DMS114 treated with DMSO at 0.1 percent for 48 hours (cell line): Measurements from ENCODE around the gene TPT1.
"Not testable (repeated sequence)": the region's sequence is repeated elsewhere in the genome, so short reads cannot be mapped to it uniquely, and the experiment has no call there.

ENCODE experiments used
- DNase-seq: peaks from one replicate; lab custom pipeline; 2025; ENCODE audit not compliant: unreplicated experiment; lab: John Stamatoyannopoulos, UW

TPT1 gene

GRCh38 chr13:45341034-45341798 lies at the start of gene TPT1:
Gene TPT1 (minus strand): TSS chr13:45341183. CDS start chr13:45341069, 114 bp downstream.
- DNase-seq: peak; percentile 86

- not testable (repeated sequence) for DNase-seq
Observed at GRCh38 chr13:45390348-45390747, 49.4 kb upstream of the TPT1 start.

DNA sequence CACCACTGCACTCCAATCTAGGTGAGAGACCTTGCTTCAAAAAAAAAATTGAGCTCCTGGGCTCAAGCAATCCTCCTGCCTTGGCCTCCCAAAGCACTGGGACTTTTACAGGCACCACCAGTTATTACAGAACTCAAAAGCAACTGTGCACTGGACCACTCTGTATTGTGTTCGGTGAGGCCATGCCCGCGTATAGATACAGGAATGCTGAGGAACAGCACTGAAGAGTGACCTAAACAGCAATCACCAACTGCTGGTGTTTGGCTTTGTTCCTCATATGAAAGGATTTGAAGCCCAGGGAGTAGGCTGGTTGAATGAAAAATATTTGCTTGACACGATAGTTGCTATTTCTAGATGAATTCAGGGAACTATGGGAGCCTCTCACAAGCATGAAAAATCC lies 47.7 kb upstream of the TPT1 start:
- no peak for DNase-seq

GRCh38 chr13:45386892-45387575 lies 46.1 kb upstream of the TPT1 start:
- not testable (repeated sequence) for DNase-seq

GRCh38 chr13:45385907-45386553 lies 45.0 kb upstream of the TPT1 start:
- no peak for DNase-seq

DNA sequence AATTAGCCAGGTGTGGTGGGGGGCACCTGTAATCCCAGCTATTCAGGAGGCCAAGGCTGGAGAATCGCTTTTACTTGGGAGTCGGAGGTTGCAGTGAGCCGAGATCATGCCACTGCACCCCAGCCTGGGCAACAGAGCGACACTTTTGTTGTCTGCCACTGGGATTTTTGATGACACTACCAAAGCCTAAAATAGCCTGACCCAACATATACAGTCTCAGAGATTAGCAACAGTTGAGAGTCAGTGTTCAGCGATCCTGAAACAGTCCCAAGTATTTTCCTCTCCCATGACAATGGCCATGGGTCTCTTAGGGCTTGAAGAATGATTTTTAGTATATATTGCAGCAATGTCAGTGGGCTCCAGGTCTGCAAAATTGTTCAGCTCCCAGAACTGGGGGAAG lies 44.3 kb upstream of the TPT1 start:
- DNase-seq: no peak

DNA sequence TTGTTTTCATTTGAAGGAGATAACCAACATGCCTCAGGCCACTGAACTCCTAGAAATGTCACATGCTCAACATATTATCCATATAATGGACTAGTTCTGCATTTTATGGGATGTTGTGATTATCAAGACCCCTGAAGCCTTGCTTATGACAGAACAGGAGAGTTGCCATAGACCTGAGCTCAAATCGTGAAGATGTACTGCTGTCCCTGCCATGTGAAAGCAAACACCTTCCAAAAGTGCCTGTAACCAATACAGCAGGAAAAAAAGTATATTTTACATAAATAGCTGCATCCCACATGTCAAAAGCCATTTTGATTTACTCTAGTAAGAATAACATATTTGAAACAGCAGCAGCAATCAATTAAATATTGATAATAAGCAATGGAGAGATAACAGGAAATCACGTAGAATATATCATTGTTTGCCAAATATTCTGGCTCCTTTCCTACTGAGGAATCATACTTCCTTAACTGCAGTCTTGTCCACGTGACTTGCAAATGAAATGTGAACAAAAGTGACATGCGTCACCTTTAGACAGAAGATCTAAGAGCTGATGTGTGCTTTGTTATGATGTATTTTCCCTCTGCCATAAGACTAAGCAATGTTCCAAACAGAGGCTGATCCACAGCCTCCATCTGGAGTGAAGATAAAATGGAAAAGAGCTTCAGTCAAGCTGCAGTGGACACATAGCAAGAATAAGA lies 43.6 kb upstream of the TPT1 start:
- DNase-seq: no peak

DNA sequence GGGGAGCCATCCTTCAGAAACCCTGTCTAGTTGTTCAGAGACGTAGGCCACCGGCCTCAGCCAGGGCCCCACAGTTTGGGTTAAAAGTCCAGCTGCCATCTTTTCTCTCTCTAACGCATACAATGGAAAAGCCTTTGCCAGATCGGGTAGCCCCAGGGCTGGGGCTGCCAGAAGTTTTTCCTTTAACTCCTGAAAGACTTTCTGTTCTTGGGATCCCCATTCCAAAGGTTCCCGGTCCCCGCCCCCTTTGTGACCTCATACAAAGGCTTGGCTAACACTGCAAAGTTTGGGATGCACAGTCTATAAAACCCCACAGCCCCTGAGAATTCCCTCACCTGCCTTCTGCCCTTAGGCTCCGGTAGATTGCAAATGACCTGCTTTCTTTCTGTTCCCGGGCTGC lies 41.8 kb upstream of the TPT1 start:
- not testable (repeated sequence) for DNase-seq

DNA sequence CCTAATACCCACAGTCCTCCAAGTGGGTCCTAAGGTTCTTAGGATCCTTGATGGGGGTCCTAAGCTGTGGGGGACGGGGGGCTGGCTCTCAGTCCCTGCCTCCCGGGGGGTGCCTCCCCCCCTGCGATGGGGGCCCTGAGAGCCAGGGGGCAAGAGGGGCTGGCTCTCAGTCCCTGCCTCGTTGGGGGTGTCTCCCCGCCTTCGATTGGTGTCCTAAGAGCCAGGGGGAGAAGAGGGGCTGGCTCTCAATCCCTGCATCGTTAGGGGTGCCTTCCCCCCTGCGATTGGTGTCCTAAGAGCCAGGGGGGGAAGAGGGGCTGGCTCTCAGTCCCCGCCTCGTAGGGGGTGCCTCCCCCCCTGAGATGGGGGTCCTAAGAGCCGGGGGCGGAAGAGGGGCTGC lies 40.2 kb upstream of the TPT1 start:
- no peak for DNase-seq

DNA sequence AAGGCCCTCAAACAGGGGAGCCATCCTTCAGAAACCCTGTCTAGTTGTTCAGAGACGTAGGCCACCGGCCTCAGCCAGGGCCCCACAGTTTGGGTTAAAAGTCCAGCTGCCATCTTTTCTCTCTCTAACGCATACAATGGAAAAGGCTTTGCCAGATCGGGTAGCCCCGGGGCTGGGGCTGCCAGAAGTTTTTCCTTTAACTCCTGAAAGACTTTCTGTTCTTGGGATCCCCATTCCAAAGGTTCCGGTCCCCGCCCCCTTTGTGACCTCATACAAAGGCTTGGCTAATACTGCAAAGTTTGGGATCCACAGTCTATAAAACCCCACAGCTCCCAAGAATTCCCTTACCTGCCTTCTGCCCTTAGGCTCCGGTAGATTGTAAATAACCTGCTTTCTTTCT lies 39.7 kb upstream of the TPT1 start:
- not testable (repeated sequence) for DNase-seq

DNA sequence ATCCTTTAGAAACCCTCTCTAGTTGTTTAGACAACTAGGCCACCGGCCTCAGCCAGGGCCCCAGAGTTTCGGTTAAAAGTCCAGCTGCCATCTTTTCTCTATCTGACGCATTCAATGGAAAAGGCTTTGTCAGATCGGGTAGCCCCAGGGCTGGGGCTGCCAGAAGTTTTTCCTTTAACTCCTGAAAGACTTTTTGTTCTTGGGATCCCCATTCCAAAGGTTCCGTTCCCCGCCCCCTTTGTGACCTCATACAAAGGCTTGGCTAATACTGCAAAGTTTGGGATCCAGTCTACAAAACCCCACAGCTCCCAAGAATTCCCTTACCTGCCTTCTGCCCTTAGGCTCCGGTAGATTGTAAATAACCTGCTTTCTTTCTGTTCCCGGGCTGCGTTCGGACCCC lies 38.5 kb upstream of the TPT1 start:
- DNase-seq: not testable (repeated sequence)

DNA sequence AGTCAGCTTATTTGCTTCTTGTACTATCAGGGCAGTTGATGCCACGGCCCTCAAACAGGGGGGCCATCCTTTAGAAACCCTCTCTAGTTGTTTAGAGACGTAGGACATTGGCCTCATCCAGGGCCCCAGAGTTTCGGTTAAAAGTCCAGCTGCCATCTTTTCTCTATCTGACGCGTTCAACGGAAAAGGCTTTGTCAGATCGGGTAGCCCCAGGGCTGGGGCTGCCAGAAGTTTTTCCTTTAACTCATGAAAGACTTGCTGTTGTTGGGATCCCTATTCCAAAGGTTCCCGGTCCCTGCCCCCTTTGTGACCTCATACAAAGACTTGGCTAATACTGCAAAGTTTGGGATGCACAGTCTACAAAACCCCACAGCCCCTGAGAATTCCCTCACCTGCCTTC lies 37.8 kb upstream of the TPT1 start:
- DNase-seq: not testable (repeated sequence)

GRCh38 chr13:45377314-45377713 lies 36.3 kb upstream of the TPT1 start:
- not testable (repeated sequence) for DNase-seq

- DNase-seq: not testable (repeated sequence)
Observed at GRCh38 chr13:45376651-45377050, 35.7 kb upstream of the TPT1 start.

- DNase-seq: no peak
Observed at GRCh38 chr13:45374917-45375316, 33.9 kb upstream of the TPT1 start.

- no peak for DNase-seq
Observed at GRCh38 chr13:45373162-45373547, 32.2 kb upstream of the TPT1 start.

GRCh38 chr13:45372189-45373161 lies 31.5 kb upstream of the TPT1 start:
- no peak for DNase-seq

- no peak for DNase-seq
Observed at GRCh38 chr13:45370922-45371406, 30.0 kb upstream of the TPT1 start.

DNA sequence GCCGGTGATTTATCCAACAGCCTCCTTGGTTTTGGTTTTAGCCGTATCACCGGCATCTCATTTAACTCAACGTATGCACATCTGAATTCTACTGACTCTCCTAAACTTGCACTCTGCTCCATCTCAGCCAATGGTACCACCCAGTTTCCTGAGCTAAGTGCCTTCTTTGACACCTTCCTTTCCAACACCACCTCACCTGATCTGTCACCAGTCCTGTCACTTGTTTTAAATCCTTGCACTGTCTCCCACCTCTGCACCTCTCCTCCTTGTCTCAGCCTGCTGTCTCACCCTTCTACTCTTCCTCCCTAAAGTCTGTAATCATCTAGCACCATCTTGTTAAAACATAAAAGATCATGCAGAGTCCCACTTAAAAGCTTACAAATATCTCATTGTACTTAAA lies 28.1 kb upstream of the TPT1 start:
- no peak for DNase-seq

GRCh38 chr13:45368571-45368970 lies 27.6 kb upstream of the TPT1 start:
- DNase-seq: no peak
